Heart left ventricle (tissue), 13 donors: ENCODE measurements around the gene RINL.

Experiments
- CTCF ChIP-seq, 12 donors: fragments of 200-600 bp; sonication (generic) in 4 of 12; IDR thresholded peaks; one replicate each; pipeline versions ENCODE4 v1.5.0 to v1.8.0; 2018 to 2022; ENCODE audit warnings: antibody characterized with exemption in 12 of 12, mild to moderate bottlenecking in 5 of 12
- POLR2A ChIP-seq, 2 donors: fragments of 450-650 bp; IDR thresholded peaks; one replicate each; pipeline ENCODE4 v1.6.1; 2017; ENCODE audit warnings: antibody characterized with exemption in 2 of 2, mild to moderate bottlenecking in 2 of 2, moderate library complexity in 2 of 2
- donor health status: ischemic (EF 13 %, LVEDD 7.1; RV severe dilation, severe dysfunction).
- donor health status: DM: no; HTN: yes; CAD: no.
- donor health status: DM: no; HTN: no; CAD: no.
- donor health status: ischemic (EF 25% LVEDD 6.9; RV normal size, moderate dysfunction).
- donor health status: ischemic (EF 25% LVEDD 5.7; RV mildly dilated, moderate dysfunction).
- donor health status: ischemic (EF 35%, LVEDD 5.7; RV mildly dilated, moderate dysfunction).
- donor health status: nonischemic (EF 11% LVEDD 7.7; RV severe dilation, severe dysfunction).
- donor health status: DM: yes; HTN: yes; CAD: no.
- donor health status: PGD.
- donor health status: ischemic (EF 29% LVEDD 5.4; RV normal size, mild dysfunction).
- donor health status: nonischemic (EF 23%, LVEDD 6.1; RV moderate dilation, normal function).

- no peak for TF ChIP-seq CTCF (IDR thresholded peaks at IDR 0.05)
- TF ChIP-seq POLR2A (IDR thresholded peaks at IDR 0.05), result no peak
Measured at GRCh38 chr19:38836983-38837626, 41.0 kb downstream of the RINL start.
